ENCODE results near the gene ARID1B.

GRCh38 chr6:156853733-156854132, 76.6 kb downstream of the ARID1B start:
- TF ChIP-seq CTCF (IDR thresholded peaks at IDR 0.05; ENCODE audit: low read depth, low read length, missing input control): no peak
- no peak for TF ChIP-seq TAF1 (conservative IDR thresholded peaks at IDR 0.05)
- no peak for TF ChIP-seq REST (IDR thresholded peaks at IDR 0.05)
- TF ChIP-seq EGR1 (IDR thresholded peaks at IDR 0.05; ENCODE audit: low read depth in 2 of 2): no peak
- TF ChIP-seq FOXA1 (IDR thresholded peaks at IDR 0.05): no peak
- TF ChIP-seq ZBTB33 (IDR thresholded peaks at IDR 0.05): no peak
- TF ChIP-seq ATF3 (IDR thresholded peaks at IDR 0.05): no peak
- TF ChIP-seq MAX (IDR thresholded peaks at IDR 0.05): no peak
- TF ChIP-seq RAD21 (IDR thresholded peaks at IDR 0.05): no peak
- no peak for TF ChIP-seq GABPA (IDR thresholded peaks at IDR 0.05 in 1 of 2, conservative IDR thresholded peaks at IDR 0.05 in 1 of 2)
- no peak for TF ChIP-seq RXRA (IDR thresholded peaks at IDR 0.05)
- TF ChIP-seq SP1 (IDR thresholded peaks at IDR 0.05): no peak
- TF ChIP-seq NR2F2 (IDR thresholded peaks at IDR 0.05): no peak
- TF ChIP-seq JUND (IDR thresholded peaks at IDR 0.05): no peak

All from liver (tissue), 3 donors.